ENCODE data around the gene RSAD2.

The RSAD2 gene

GRCh38 chr2:6916736-6917070, 39.1 kb downstream of the RSAD2 start:
- Histone ChIP-seq H3K9ac (no peak overlapping the region), H3K27me3 (ENCODE audit: control insufficient read depth, insufficient read depth, low read length) (no peaks in the 10 kb centered on the region), H3K4me2 (ENCODE audit: low read length) (peak overlapping the region; percentile 56), H3K9me3 (ENCODE audit: control insufficient read depth, low read length) (no peaks in the 10 kb centered on the region), H3K79me2 (peaks cover 24% of the 10 kb centered on the region), H3K4me3 (ENCODE audit: low read depth, low read length) (no peak overlapping the region), H3K27ac (peak overlapping the region; percentile 53), H2AFZ (peak overlapping the region; percentile 98), H3K4me1 (peaks cover 31% of the 10 kb centered on the region), H3K36me3 (ENCODE audit: control insufficient read depth, insufficient read depth, low read length) (no peaks in the 10 kb centered on the region)
- no peak for TF ChIP-seq CTCF (IDR thresholded peaks at IDR 0.05)

- Histone ChIP-seq H3K36me3 (ENCODE audit: control insufficient read depth, insufficient read depth, low read length) (no peaks in the 10 kb centered on the region), H3K9me3 (ENCODE audit: control insufficient read depth, low read length) (no peaks in the 10 kb centered on the region), H3K27me3 (ENCODE audit: control insufficient read depth, insufficient read depth, low read length) (no peaks in the 10 kb centered on the region), H3K27ac (peak within 1 kb of the TSS; percentile 53), H3K9ac (peak within 1 kb of the TSS; percentile 31), H3K4me1 (peaks cover 37% of the 10 kb centered on the region), H2AFZ (peak within 1 kb of the TSS; percentile 98), H3K4me2 (ENCODE audit: low read length) (peak within 1 kb of the TSS; percentile 79), H3K79me2 (peaks cover 25% of the 10 kb centered on the region), H3K4me3 (ENCODE audit: low read depth, low read length) (peak within 1 kb of the TSS; percentile 68)
- peak; percentile 37 for TF ChIP-seq CTCF (IDR thresholded peaks at IDR 0.05)
Observed at GRCh38 chr2:6917071-6917760, 39.6 kb downstream of the RSAD2 start, which contains the start of gene RNF144A. Gene RNF144A, plus strand, starts transcription at chr2:6917412. Its CDS starts 79,515 bp downstream, at chr2:6996927.

- peak overlapping the region; percentile 31 for H3K9ac ChIP-seq
- peaks cover 28% of the 10 kb centered on the region for H3K79me2 ChIP-seq
- TF ChIP-seq CTCF (IDR thresholded peaks at IDR 0.05): no peak
- H3K9me3 ChIP-seq (ENCODE audit: control insufficient read depth, low read length): no peaks in the 10 kb centered on the region
- peak overlapping the region; percentile 68 for H3K4me3 ChIP-seq (ENCODE audit: low read depth, low read length)
- H3K27ac ChIP-seq: no peak overlapping the region
- no peaks in the 10 kb centered on the region for H3K36me3 ChIP-seq (ENCODE audit: control insufficient read depth, insufficient read depth, low read length)
- H3K4me1 ChIP-seq: peaks cover 40% of the 10 kb centered on the region
- H2AFZ ChIP-seq: peak overlapping the region; percentile 67
- H3K4me2 ChIP-seq (ENCODE audit: low read length): peak overlapping the region; percentile 79
- no peaks in the 10 kb centered on the region for H3K27me3 ChIP-seq (ENCODE audit: control insufficient read depth, insufficient read depth, low read length)
Observed at GRCh38 chr2:6917761-6918421, 40.3 kb downstream of the RSAD2 start.

- no peaks in the 10 kb centered on the region for H3K9me3 ChIP-seq (ENCODE audit: control insufficient read depth, low read length)
- H3K4me3 ChIP-seq (ENCODE audit: low read depth, low read length): no peak overlapping the region
- no peak for TF ChIP-seq CTCF (IDR thresholded peaks at IDR 0.05)
- peaks cover 35% of the 10 kb centered on the region for H3K79me2 ChIP-seq
- no peak overlapping the region for H3K9ac ChIP-seq
- peaks cover 57% of the 10 kb centered on the region for H3K4me1 ChIP-seq
- peak overlapping the region; percentile 79 for H3K27ac ChIP-seq
- no peak overlapping the region for H3K4me2 ChIP-seq (ENCODE audit: low read length)
- H3K27me3 ChIP-seq (ENCODE audit: control insufficient read depth, insufficient read depth, low read length): no peaks in the 10 kb centered on the region
- H3K36me3 ChIP-seq (ENCODE audit: control insufficient read depth, insufficient read depth, low read length): no peaks in the 10 kb centered on the region
- no peak overlapping the region for H2AFZ ChIP-seq
Observed at GRCh38 chr2:6919901-6920742, 42.5 kb downstream of the RSAD2 start.

Measured in parathyroid adenoma (tissue), 2 donors.